ENCODE measurements around the gene COL4A5.
A peak's percentile ranks its signal among the peaks of the same experiment; 100 is the strongest.

Gene COL4A5

GRCh38 chrX:108734426-108734825, 294.8 kb downstream of the COL4A5 start:
- no peak for TF ChIP-seq ZNF274 (IDR thresholded peaks at IDR 0.05; ENCODE audit: low read depth, low read length)
- no peak overlapping the region for H3K4me3 ChIP-seq (ENCODE audit: low read length)

- H3K4me3 ChIP-seq (ENCODE audit: low read length): no peak overlapping the region
- TF ChIP-seq ZNF274 (IDR thresholded peaks at IDR 0.05; ENCODE audit: low read depth, low read length): no peak
Measured at GRCh38 chrX:108735091-108735678, 295.5 kb downstream of the COL4A5 start.

GRCh38 chrX:108735679-108736508, 296.3 kb downstream of the COL4A5 start:
- no peak for TF ChIP-seq ZNF274 (IDR thresholded peaks at IDR 0.05; ENCODE audit: low read depth, low read length)
- no peak overlapping the region; the same call in 1 of the 2 replicates for H3K4me3 ChIP-seq (ENCODE audit: low read length)

GRCh38 chrX:108736509-108737479, 297.2 kb downstream of the COL4A5 start, which contains the start of gene IRS4:
IRS4 (minus strand) TSS chrX:108736563.
- TF ChIP-seq ZNF274 (IDR thresholded peaks at IDR 0.05; ENCODE audit: low read depth, low read length): no peak
- peak within 1 kb of the TSS; percentile 21 for H3K4me3 ChIP-seq (ENCODE audit: low read length)

GRCh38 chrX:108737754-108738153, 298.1 kb downstream of the COL4A5 start:
- no peak for TF ChIP-seq ZNF274 (IDR thresholded peaks at IDR 0.05; ENCODE audit: low read depth, low read length)
- no peak overlapping the region for H3K4me3 ChIP-seq (ENCODE audit: low read length)

GRCh38 chrX:108740299-108740774, 300.7 kb downstream of the COL4A5 start:
- TF ChIP-seq ZNF274 (IDR thresholded peaks at IDR 0.05; ENCODE audit: low read depth, low read length): no peak
- H3K4me3 ChIP-seq (ENCODE audit: low read length): no peak overlapping the region
